Activated naive CD4-positive, alpha-beta T cell treated with anti-CD3 and anti-CD28 coated beads, Interleukin-2, amount 50 U/mL, for 24 hours (primary cell): ENCODE data around the gene FOSL2.
A peak's percentile ranks its signal among the peaks of the same experiment; 100 is the strongest.

Experiments
- H3K27ac Mint-ChIP-seq: one replicate; pipeline ENCODE4 v1.8.0; 2021; ENCODE audit warnings: mild to moderate bottlenecking, mixed read lengths
- H3K27me3 Mint-ChIP-seq: one replicate; pipeline ENCODE4 v1.8.0; 2021; ENCODE audit warnings: mixed read lengths
- H3K36me3 Mint-ChIP-seq: one replicate; pipeline ENCODE4 v1.8.0; 2021; ENCODE audit warnings: mixed read lengths
- H3K4me1 Mint-ChIP-seq: one replicate; pipeline ENCODE4 v1.8.0; 2021; ENCODE audit warnings: mixed read lengths
- H3K4me3 Mint-ChIP-seq: one replicate; pipeline ENCODE4 v1.8.0; 2021; ENCODE audit warnings: mild to moderate bottlenecking, mixed read lengths
- H3K9me3 Mint-ChIP-seq: one replicate; pipeline ENCODE4 v1.8.0; 2021; ENCODE audit warnings: mixed read lengths

FOSL2 gene

GRCh38 chr2:28392297-28393113 is at the start of gene FOSL2:
FOSL2 (plus strand) TSS chr2:28392858; CDS start chr2:28393721, 863 bp downstream.
- no peaks in the 10 kb centered on the region for H3K27me3 Mint-ChIP-seq
- H3K27ac Mint-ChIP-seq = peak within 1 kb of the TSS; percentile 98
- peak within 1 kb of the TSS; percentile 92 for H3K4me3 Mint-ChIP-seq
- no peaks in the 10 kb centered on the region for H3K36me3 Mint-ChIP-seq
- peaks cover 28% of the 10 kb centered on the region for H3K4me1 Mint-ChIP-seq
- H3K9me3 Mint-ChIP-seq = no peaks in the 10 kb centered on the region

- H3K4me1 Mint-ChIP-seq = peaks cover 20% of the 10 kb centered on the region
- peaks cover 4% of the 10 kb centered on the region for H3K36me3 Mint-ChIP-seq
- H3K27me3 Mint-ChIP-seq = no peaks in the 10 kb centered on the region
- no peaks in the 10 kb centered on the region for H3K9me3 Mint-ChIP-seq
- H3K4me3 Mint-ChIP-seq = no peak overlapping the region
- no peak overlapping the region for H3K27ac Mint-ChIP-seq
Observed at GRCh38 chr2:28343184-28343942, 49.3 kb upstream of the FOSL2 start.

GRCh38 chr2:28343971-28344715 is 48.5 kb upstream of the FOSL2 start:
- Mint-ChIP-seq H3K36me3 (peaks cover 2% of the 10 kb centered on the region), H3K9me3 (no peaks in the 10 kb centered on the region), H3K27ac (no peak overlapping the region), H3K4me1 (peaks cover 23% of the 10 kb centered on the region), H3K27me3 (no peaks in the 10 kb centered on the region), H3K4me3 (no peak overlapping the region)

DNA sequence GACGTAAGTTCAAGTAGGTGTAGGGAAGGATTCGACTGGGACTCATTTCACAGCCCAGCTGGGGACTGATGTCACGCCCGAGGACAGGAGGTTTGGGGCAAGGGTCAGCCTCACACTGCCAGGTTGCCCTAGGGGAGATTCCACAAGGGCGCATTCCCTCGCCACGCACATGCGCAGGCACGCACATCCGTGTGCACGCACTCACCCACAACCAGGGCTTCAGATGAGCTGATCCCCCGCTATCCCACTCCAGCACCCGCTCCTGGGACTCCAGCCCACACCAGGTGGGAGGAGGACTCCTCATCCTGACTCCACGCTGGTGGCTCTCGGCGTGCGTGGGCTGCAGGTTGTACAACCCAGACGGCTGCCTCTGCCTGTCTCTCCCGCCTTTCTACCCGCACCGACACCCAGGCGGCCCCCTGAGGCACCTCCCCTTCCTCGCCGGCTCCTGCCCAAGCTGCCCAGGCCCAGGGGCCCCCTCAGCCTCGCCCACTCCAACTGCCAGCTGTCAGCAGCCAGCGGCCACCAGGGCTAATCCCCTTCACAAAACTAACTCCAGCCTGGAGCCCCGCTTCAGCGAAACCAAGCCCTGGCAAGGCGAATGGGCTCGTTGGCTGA is 47.8 kb upstream of the FOSL2 start:
- H3K36me3 Mint-ChIP-seq = no peaks in the 10 kb centered on the region
- H3K4me1 Mint-ChIP-seq = peaks cover 26% of the 10 kb centered on the region
- no peak overlapping the region for H3K4me3 Mint-ChIP-seq
- H3K9me3 Mint-ChIP-seq = no peaks in the 10 kb centered on the region
- H3K27ac Mint-ChIP-seq = no peak overlapping the region
- no peaks in the 10 kb centered on the region for H3K27me3 Mint-ChIP-seq

- Mint-ChIP-seq H3K27me3 (no peaks in the 10 kb centered on the region), H3K36me3 (no peaks in the 10 kb centered on the region), H3K9me3 (no peaks in the 10 kb centered on the region), H3K4me1 (peaks cover 26% of the 10 kb centered on the region), H3K27ac (no peak overlapping the region), H3K4me3 (no peak overlapping the region)
Observed at GRCh38 chr2:28345619-28346018, 47.0 kb upstream of the FOSL2 start.

DNA sequence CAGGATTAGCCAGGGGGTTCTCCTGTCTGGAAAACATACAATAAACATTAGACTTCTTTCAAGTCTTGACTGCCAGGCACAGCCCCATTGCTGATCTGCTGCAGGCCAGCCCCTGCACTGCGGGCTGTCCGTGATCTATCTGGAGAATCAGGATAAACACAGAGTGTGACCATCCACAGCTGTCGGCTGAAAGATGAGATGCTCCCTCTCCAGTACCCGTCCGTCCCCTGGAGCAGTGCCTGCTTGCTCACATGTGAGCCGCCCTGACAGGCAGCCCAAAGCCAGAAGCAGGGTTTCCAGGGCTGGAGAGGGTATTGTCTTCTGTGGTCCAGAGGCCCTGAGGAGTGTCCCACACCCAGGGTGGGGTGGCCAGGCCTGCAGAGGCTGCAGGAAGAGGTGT is 46.1 kb upstream of the FOSL2 start:
- H3K27me3 Mint-ChIP-seq = no peaks in the 10 kb centered on the region
- H3K4me3 Mint-ChIP-seq = no peak overlapping the region
- H3K36me3 Mint-ChIP-seq = no peaks in the 10 kb centered on the region
- H3K9me3 Mint-ChIP-seq = no peaks in the 10 kb centered on the region
- no peak overlapping the region for H3K27ac Mint-ChIP-seq
- peaks cover 26% of the 10 kb centered on the region for H3K4me1 Mint-ChIP-seq

DNA sequence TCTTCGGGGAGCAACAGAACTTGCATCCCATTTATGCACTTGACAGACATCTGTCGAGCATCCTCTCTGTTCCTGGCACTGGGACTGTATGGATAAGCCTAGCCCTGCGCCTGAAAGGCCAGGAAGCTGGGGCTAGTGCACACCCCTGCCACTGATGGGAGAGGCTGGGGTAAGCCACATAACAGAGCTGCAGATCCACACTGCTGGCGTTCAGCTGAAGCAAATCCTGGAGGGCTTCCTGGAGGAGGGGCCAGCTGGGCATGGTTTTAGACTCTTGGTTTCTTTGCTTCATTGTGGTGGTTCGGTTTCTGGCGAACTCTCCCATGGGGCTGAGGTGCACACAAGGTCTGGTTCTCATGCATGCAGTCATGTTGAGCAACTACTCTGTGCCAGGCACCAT is 45.5 kb upstream of the FOSL2 start:
- peak overlapping the region; percentile 52 for H3K27ac Mint-ChIP-seq
- H3K9me3 Mint-ChIP-seq = no peaks in the 10 kb centered on the region
- peaks cover 26% of the 10 kb centered on the region for H3K4me1 Mint-ChIP-seq
- H3K36me3 Mint-ChIP-seq = no peaks in the 10 kb centered on the region
- peak overlapping the region; percentile 39 for H3K4me3 Mint-ChIP-seq
- no peaks in the 10 kb centered on the region for H3K27me3 Mint-ChIP-seq

GRCh38 chr2:28347596-28347995 is 45.1 kb upstream of the FOSL2 start:
- Mint-ChIP-seq H3K9me3 (no peaks in the 10 kb centered on the region), H3K27me3 (no peaks in the 10 kb centered on the region), H3K36me3 (no peaks in the 10 kb centered on the region), H3K4me1 (peaks cover 26% of the 10 kb centered on the region), H3K4me3 (peak overlapping the region; percentile 39), H3K27ac (peak overlapping the region; percentile 52)

- no peaks in the 10 kb centered on the region for H3K36me3 Mint-ChIP-seq
- no peak overlapping the region for H3K4me3 Mint-ChIP-seq
- no peak overlapping the region for H3K27ac Mint-ChIP-seq
- no peaks in the 10 kb centered on the region for H3K27me3 Mint-ChIP-seq
- H3K4me1 Mint-ChIP-seq = peaks cover 26% of the 10 kb centered on the region
- H3K9me3 Mint-ChIP-seq = no peaks in the 10 kb centered on the region
Observed at GRCh38 chr2:28348149-28348567, 44.5 kb upstream of the FOSL2 start.

DNA sequence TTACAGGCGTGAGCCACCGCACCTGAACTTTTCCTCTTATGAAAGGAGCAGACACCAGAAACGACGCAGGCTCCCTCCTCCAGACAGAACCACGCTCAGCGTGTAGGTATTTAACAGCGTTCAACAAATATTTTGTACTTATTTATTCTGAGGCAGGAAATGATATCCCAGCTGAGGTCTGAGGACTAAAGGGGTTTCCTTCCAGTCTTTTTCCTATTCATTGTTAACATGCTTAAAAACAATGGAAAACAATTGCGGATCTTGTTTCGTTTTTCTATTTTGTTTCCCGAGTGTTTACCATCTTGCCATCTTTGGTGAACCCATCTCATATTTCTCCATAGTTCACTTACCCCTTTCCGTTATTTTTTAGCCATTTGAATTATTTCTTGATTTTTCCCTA is 43.7 kb upstream of the FOSL2 start:
- Mint-ChIP-seq H3K9me3 (no peaks in the 10 kb centered on the region), H3K4me3 (no peak overlapping the region), H3K27me3 (no peaks in the 10 kb centered on the region), H3K4me1 (peaks cover 26% of the 10 kb centered on the region), H3K36me3 (no peaks in the 10 kb centered on the region), H3K27ac (no peak overlapping the region)

- Mint-ChIP-seq H3K27me3 (no peaks in the 10 kb centered on the region), H3K9me3 (no peaks in the 10 kb centered on the region), H3K4me1 (peaks cover 26% of the 10 kb centered on the region), H3K27ac (no peak overlapping the region), H3K36me3 (no peaks in the 10 kb centered on the region), H3K4me3 (no peak overlapping the region)
Observed at GRCh38 chr2:28349546-28350165, 43.0 kb upstream of the FOSL2 start.

- H3K9me3 Mint-ChIP-seq = no peaks in the 10 kb centered on the region
- H3K36me3 Mint-ChIP-seq = no peaks in the 10 kb centered on the region
- no peak overlapping the region for H3K27ac Mint-ChIP-seq
- no peak overlapping the region for H3K4me3 Mint-ChIP-seq
- peaks cover 26% of the 10 kb centered on the region for H3K4me1 Mint-ChIP-seq
- no peaks in the 10 kb centered on the region for H3K27me3 Mint-ChIP-seq
Observed at GRCh38 chr2:28350196-28350595, 42.5 kb upstream of the FOSL2 start.

DNA sequence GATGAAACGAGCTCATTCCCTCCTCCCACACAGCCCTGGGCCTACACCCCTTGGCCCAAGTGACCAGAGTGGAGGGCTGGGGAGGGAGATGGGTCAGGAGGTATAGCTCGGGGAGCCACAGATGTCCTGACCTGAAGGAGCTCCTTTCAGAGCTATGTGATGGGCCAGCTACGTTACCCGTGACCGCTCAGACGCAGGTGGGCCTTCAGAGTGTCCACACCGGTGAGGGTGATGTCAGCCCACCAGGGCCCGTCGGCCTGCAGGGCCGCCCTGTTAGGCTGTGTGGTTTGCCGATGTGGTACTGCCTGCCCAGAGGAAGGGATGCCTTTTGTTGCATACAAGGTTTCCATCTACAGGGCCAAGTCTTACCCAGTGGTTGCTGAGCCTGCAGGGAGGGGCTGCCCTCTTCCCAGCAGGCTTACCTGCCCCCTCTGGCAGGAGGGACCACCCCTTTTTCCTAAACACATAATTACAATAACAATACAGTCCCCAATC is 41.8 kb upstream of the FOSL2 start:
- no peaks in the 10 kb centered on the region for H3K27me3 Mint-ChIP-seq
- H3K36me3 Mint-ChIP-seq = no peaks in the 10 kb centered on the region
- no peaks in the 10 kb centered on the region for H3K9me3 Mint-ChIP-seq
- H3K4me3 Mint-ChIP-seq = no peak overlapping the region
- no peak overlapping the region for H3K27ac Mint-ChIP-seq
- H3K4me1 Mint-ChIP-seq = peaks cover 26% of the 10 kb centered on the region

DNA sequence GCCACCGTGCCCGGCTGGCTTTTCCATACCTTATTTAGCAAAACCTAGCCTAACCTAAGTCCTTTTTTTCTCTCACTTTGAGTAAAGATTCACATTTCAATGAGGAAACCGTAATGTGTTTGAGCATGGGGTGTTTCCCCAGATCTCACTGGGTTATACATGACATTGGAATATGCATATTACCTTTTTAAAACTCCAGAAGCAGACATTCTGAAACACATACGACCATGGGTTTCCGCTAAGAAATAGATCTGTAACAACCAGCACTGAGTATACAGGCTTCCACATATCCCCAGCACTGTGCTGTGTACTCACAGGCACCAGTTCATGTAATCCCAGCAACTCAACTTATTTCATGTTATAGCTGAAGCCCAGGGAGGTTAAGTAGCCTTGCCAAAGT is 41.0 kb upstream of the FOSL2 start:
- H3K4me1 Mint-ChIP-seq = peaks cover 26% of the 10 kb centered on the region
- H3K27ac Mint-ChIP-seq = no peak overlapping the region
- H3K27me3 Mint-ChIP-seq = no peaks in the 10 kb centered on the region
- no peaks in the 10 kb centered on the region for H3K9me3 Mint-ChIP-seq
- no peaks in the 10 kb centered on the region for H3K36me3 Mint-ChIP-seq
- H3K4me3 Mint-ChIP-seq = no peak overlapping the region

GRCh38 chr2:28352104-28352503 is 40.6 kb upstream of the FOSL2 start:
- Mint-ChIP-seq H3K9me3 (no peaks in the 10 kb centered on the region), H3K27me3 (no peaks in the 10 kb centered on the region), H3K36me3 (no peaks in the 10 kb centered on the region), H3K4me3 (no peak overlapping the region), H3K27ac (no peak overlapping the region), H3K4me1 (peaks cover 25% of the 10 kb centered on the region)
